Thyroid gland (tissue), 4 donors: ENCODE results near the gene INTS1.

ENCODE experiments used
- POLR2A ChIP-seq, 2 donors: fragments of 450-650 bp; IDR thresholded peaks; one replicate each; pipeline ENCODE4 v1.6.1; 2017; ENCODE audit warnings: antibody characterized with exemption in 2 of 2, mild to moderate bottlenecking in 2 of 2, moderate library complexity in 1 of 2
- TF ChIP-seq, protein P1 (sequence below), 6 experiments: fragments of 200-600 bp in 3 of 6; fragments of 450-650 bp in 3 of 6; sonication (generic) in 3 of 6; IDR thresholded peaks; one replicate each; pipeline ENCODE4 v1.5.1; 2016 to 2019; ENCODE audit warnings: antibody characterized with exemption in 6 of 6, mild to moderate bottlenecking in 2 of 6, inconsistent platforms in 1 of 6, moderate library complexity in 1 of 6

DNA sequence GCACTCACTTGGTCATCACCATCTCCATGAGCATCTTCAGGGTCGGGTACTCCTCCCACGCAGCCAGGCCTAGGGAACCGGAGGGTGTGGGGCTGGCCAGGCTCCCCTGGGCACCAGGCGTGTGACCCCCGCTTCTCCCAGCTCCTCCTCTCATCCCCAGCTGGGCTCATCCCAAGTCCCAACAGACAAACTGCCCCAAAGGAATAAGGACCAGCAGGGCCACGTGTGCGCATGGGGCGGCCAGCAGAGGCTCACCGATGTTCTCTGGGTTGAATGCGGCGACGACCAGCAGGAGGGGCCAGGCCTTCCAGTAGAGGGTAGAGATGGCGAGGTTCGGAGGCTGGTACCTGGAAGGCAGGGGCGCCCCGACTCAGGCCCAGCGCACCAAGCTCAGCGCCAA lies 14.9 kb downstream of the INTS1 start:
- TF ChIP-seq, protein P1, sequence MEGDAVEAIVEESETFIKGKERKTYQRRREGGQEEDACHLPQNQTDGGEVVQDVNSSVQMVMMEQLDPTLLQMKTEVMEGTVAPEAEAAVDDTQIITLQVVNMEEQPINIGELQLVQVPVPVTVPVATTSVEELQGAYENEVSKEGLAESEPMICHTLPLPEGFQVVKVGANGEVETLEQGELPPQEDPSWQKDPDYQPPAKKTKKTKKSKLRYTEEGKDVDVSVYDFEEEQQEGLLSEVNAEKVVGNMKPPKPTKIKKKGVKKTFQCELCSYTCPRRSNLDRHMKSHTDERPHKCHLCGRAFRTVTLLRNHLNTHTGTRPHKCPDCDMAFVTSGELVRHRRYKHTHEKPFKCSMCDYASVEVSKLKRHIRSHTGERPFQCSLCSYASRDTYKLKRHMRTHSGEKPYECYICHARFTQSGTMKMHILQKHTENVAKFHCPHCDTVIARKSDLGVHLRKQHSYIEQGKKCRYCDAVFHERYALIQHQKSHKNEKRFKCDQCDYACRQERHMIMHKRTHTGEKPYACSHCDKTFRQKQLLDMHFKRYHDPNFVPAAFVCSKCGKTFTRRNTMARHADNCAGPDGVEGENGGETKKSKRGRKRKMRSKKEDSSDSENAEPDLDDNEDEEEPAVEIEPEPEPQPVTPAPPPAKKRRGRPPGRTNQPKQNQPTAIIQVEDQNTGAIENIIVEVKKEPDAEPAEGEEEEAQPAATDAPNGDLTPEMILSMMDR (IDR thresholded peaks at IDR 0.05) = no peak
- TF ChIP-seq POLR2A (IDR thresholded peaks at IDR 0.05) = no peak
